GM12891 (cell line): ENCODE data around the gene NAA15.

Experiments
- POLR2AphosphoS5 ChIP-seq: IDR thresholded peaks from 2 replicates; pipeline ENCODE4 v1.6.1; 2011; ENCODE audit warnings: low read depth, low read length, control low read depth
- POU2F2 ChIP-seq: IDR thresholded peaks from 2 replicates; pipeline ENCODE4 v1.6.1; 2011; ENCODE audit warnings: low read depth, mild to moderate bottlenecking, control low read depth, low read length, moderate library complexity
- TAF1 ChIP-seq: IDR thresholded peaks from 2 replicates; pipeline ENCODE4 v1.6.1; 2011; ENCODE audit warnings: low read depth, low read length, control low read depth

- TF ChIP-seq POU2F2 (no peak), POLR2AphosphoS5 (no peak), TAF1 (no peak)
Measured at GRCh38 chr4:139331185-139331584, 29.9 kb downstream of the NAA15 start.
